ENCODE measurements around the gene E2F3.

GRCh38 chr6:20367743-20368485, 33.8 kb upstream of the E2F3 start:
- no peak for TF ChIP-seq POLR2A (IDR thresholded peaks at IDR 0.05)
- TF ChIP-seq CTCF (IDR thresholded peaks at IDR 0.05): no peak
- no peak for TF ChIP-seq EP300 (IDR thresholded peaks at IDR 0.05)
